DOHH2 (cell line): Measurements from ENCODE around the gene SPIRE1.

Source experiments
- H3F3A ChIP-seq: fragments of 200-600 bp; sonication (generic), shearing (Covaris generic); 2 replicates; pipeline ENCODE4 v1.6.0; 2016; ENCODE audit warnings: antibody characterized with exemption, mild to moderate bottlenecking; ENCODE audit not compliant: control insufficient read depth, insufficient read depth
- H3K27ac ChIP-seq: fragments of 200-600 bp; sonication (generic); 2 replicates; pipeline ENCODE4 v1.5.1; 2014; ENCODE audit warnings: low read depth, mild to moderate bottlenecking, low read length, moderate library complexity
- H3K27me3 ChIP-seq: fragments of 200-600 bp; sonication (generic); 2 replicates; pipeline ENCODE4 v1.6.1; 2014; ENCODE audit warnings: mild to moderate bottlenecking, low read length, mixed read lengths; ENCODE audit not compliant: control insufficient read depth
- H3K36me3 ChIP-seq: fragments of 200-600 bp; sonication (generic); 2 replicates; pipeline ENCODE4 v1.6.1; 2014; ENCODE audit warnings: mild to moderate bottlenecking, low read length, moderate library complexity, mixed read lengths; ENCODE audit not compliant: control insufficient read depth
- H3K4me1 ChIP-seq: fragments of 200-600 bp; sonication (generic); 2 replicates; pipeline ENCODE4 v1.6.1; 2014; ENCODE audit warnings: mild to moderate bottlenecking, low read length, mixed read lengths; ENCODE audit not compliant: control insufficient read depth
- H3K4me2 ChIP-seq: fragments of 200-600 bp; sonication (generic); 2 replicates; pipeline ENCODE4 v1.6.0; 2014; ENCODE audit warnings: mild to moderate bottlenecking, low read length, moderate library complexity
- H3K4me3 ChIP-seq: fragments of 200-600 bp; sonication (generic); 2 replicates; pipeline ENCODE4 v1.5.1; 2014; ENCODE audit warnings: mild to moderate bottlenecking, low read length, mixed read lengths
- H3K79me2 ChIP-seq: fragments of 200-600 bp; sonication (generic); 2 replicates; pipeline ENCODE4 v1.6.1; 2014; ENCODE audit warnings: mild to moderate bottlenecking, low read length, mixed read lengths; ENCODE audit not compliant: control insufficient read depth
- H3K9me2 ChIP-seq: fragments of 200-600 bp; sonication (generic); replicated peaks from 2 replicates; pipeline ENCODE4 v1.6.1; 2014; ENCODE audit warnings: mild to moderate bottlenecking, low read length, mixed read lengths; ENCODE audit not compliant: control insufficient read depth
- H3K9me3 ChIP-seq: fragments of 200-600 bp; sonication (generic); 2 replicates; pipeline ENCODE4 v1.6.1; 2014; ENCODE audit warnings: antibody characterized with exemption, low read length, mixed read lengths; ENCODE audit not compliant: control insufficient read depth, insufficient read depth
- H4K20me1 ChIP-seq: fragments of 200-600 bp; sonication (generic); 2 replicates; pipeline ENCODE4 v1.6.0; 2014; ENCODE audit warnings: low read depth, mild to moderate bottlenecking, antibody characterized with exemption, low read length, moderate library complexity; ENCODE audit not compliant: control insufficient read depth, insufficient read depth
- CTCF ChIP-seq: fragments of 200-600 bp; sonication (generic); IDR thresholded peaks from one replicate; pipeline ENCODE4 v1.5.1; 2014; ENCODE audit warnings: antibody characterized with exemption, mild to moderate bottlenecking, low read depth, low read length; ENCODE audit not compliant: poor library complexity, severe bottlenecking
- EZH2phosphoT487 ChIP-seq: fragments of 200-600 bp; sonication (generic); IDR thresholded peaks from 2 replicates; pipeline ENCODE4 v1.6.1; 2017; ENCODE audit warnings: borderline replicate concordance, mild to moderate bottlenecking, antibody characterized with exemption, low read length, moderate library complexity, mixed read lengths

Gene SPIRE1

GRCh38 chr18:12449051-12449785 is 208.7 kb downstream of the SPIRE1 start:
- Histone ChIP-seq H3K27ac (no peak overlapping the region), H3K4me2 (no peak overlapping the region), H3K4me3 (no peak overlapping the region), H3K9me2 (no peaks in the 10 kb centered on the region), H4K20me1 (no peaks in the 10 kb centered on the region), H3K9me3 (no peaks in the 10 kb centered on the region), H3F3A (no peaks in the 10 kb centered on the region), H3K4me1 (no peaks in the 10 kb centered on the region), H3K79me2 (no peaks in the 10 kb centered on the region), H3K36me3 (no peaks in the 10 kb centered on the region), H3K27me3 (no peaks in the 10 kb centered on the region)
- no peak for TF ChIP-seq CTCF
- no peak for TF ChIP-seq EZH2phosphoT487

GRCh38 chr18:12445554-12445953 is 212.4 kb downstream of the SPIRE1 start:
- Histone ChIP-seq H3K4me2 (no peak overlapping the region), H3K79me2 (no peaks in the 10 kb centered on the region), H3K27ac (no peak overlapping the region), H3K9me3 (no peaks in the 10 kb centered on the region), H3K9me2 (no peaks in the 10 kb centered on the region), H4K20me1 (no peaks in the 10 kb centered on the region), H3F3A (peaks cover 3% of the 10 kb centered on the region; the same call in 1 of the 2 replicates), H3K36me3 (no peaks in the 10 kb centered on the region), H3K4me3 (no peak overlapping the region), H3K4me1 (no peaks in the 10 kb centered on the region), H3K27me3 (no peaks in the 10 kb centered on the region)
- TF ChIP-seq CTCF: no peak
- TF ChIP-seq EZH2phosphoT487: no peak

- Histone ChIP-seq H3K4me2 (no peak overlapping the region), H3K4me1 (no peaks in the 10 kb centered on the region), H3F3A (peaks cover 3% of the 10 kb centered on the region; the same call in 1 of the 2 replicates), H3K9me3 (no peaks in the 10 kb centered on the region), H3K27me3 (no peaks in the 10 kb centered on the region), H3K36me3 (peaks cover under 1% of the 10 kb centered on the region; the same call in 1 of the 2 replicates), H4K20me1 (no peaks in the 10 kb centered on the region), H3K4me3 (no peak overlapping the region), H3K79me2 (no peaks in the 10 kb centered on the region), H3K27ac (no peak overlapping the region), H3K9me2 (no peaks in the 10 kb centered on the region)
- TF ChIP-seq CTCF: no peak
- TF ChIP-seq EZH2phosphoT487: no peak
Observed at GRCh38 chr18:12443551-12443950, 214.4 kb downstream of the SPIRE1 start.
